GM23338 (cell line): ENCODE data around the gene PUS7. TPM values are rescaled to one million over a fixed set of nuclear protein-coding genes. Genes with fewer than 3 reads are reported as not detected.

Source experiments
- ATAC-seq: fragments of 200-7000 bp; cut with Tn5 transposase; 3 replicates; pipeline ENCODE4 v1.9.1; 2020
- DNase-seq: peaks from one replicate; pipeline ENCODE4 v3.0.0-alpha.2; 2015; ENCODE audit warnings: low spot score
- H2AFZ ChIP-seq: fragments of 200-600 bp; sonication (generic); 2 replicates; pipeline ENCODE4 v1.8.0; 2016; ENCODE audit warnings: antibody characterized with exemption, mild to moderate bottlenecking, moderate library complexity
- H3F3A ChIP-seq: fragments of 200-600 bp; sonication (generic); replicated peaks from 2 replicates; pipeline ENCODE4 v1.8.0; 2017; ENCODE audit warnings: antibody characterized with exemption, mixed run types, low read depth
- H3K27ac ChIP-seq: fragments of 200-600 bp; sonication (generic); 2 replicates; pipeline ENCODE4 v1.6.1; 2016; ENCODE audit warnings: low read depth
- H3K27me3 ChIP-seq: fragments of 200-600 bp; sonication (generic); 2 replicates; pipeline ENCODE4 v1.8.0; 2016; ENCODE audit warnings: mild to moderate bottlenecking, mixed run types, moderate library complexity; ENCODE audit not compliant: insufficient read depth
- H3K36me3 ChIP-seq: fragments of 200-600 bp; sonication (generic); 2 replicates; pipeline ENCODE4 v1.8.0; 2016; ENCODE audit warnings: mild to moderate bottlenecking; ENCODE audit not compliant: insufficient read depth
- H3K4me1 ChIP-seq: fragments of 200-600 bp; sonication (generic); 2 replicates; pipeline ENCODE4 v1.8.0; 2016; ENCODE audit warnings: mild to moderate bottlenecking, moderate library complexity; ENCODE audit not compliant: insufficient read depth
- H3K4me2 ChIP-seq: fragments of 200-600 bp; sonication (generic); 2 replicates; pipeline ENCODE4 v1.7.1; 2017; ENCODE audit warnings: mixed run types
- H3K4me3 ChIP-seq: fragments of 200-600 bp; sonication (generic); 2 replicates; pipeline ENCODE4 v1.6.1; 2016; ENCODE audit warnings: mixed run types
- H3K79me2 ChIP-seq: fragments of 200-600 bp; sonication (generic); replicated peaks from 2 replicates; pipeline ENCODE4 v1.8.0; 2017; ENCODE audit warnings: mild to moderate bottlenecking; ENCODE audit not compliant: insufficient read depth
- H3K9me2 ChIP-seq: fragments of 200-600 bp; sonication (generic); 2 replicates; pipeline ENCODE4 v1.8.0; 2017; ENCODE audit not compliant: insufficient read depth
- H4K20me1 ChIP-seq: fragments of 200-600 bp; sonication (generic); replicated peaks from 2 replicates; pipeline ENCODE4 v1.8.0; 2017; ENCODE audit warnings: mild to moderate bottlenecking; ENCODE audit not compliant: insufficient read depth
- H3K27ac Mint-ChIP-seq: 2 replicates; pipeline ENCODE4 v1.8.0; 2020; ENCODE audit warnings: inconsistent platforms, mild to moderate bottlenecking, moderate library complexity, mixed read lengths
- H3K27me3 Mint-ChIP-seq: 3 replicates; pipeline ENCODE4 v1.8.0; 2022; ENCODE audit warnings: low read depth, mild to moderate bottlenecking, moderate library complexity, mixed read lengths, inconsistent platforms; ENCODE audit not compliant: insufficient read depth, poor library complexity
- H3K36me3 Mint-ChIP-seq: 3 replicates; pipeline ENCODE4 v1.8.0; 2021; ENCODE audit warnings: low read depth, mild to moderate bottlenecking, inconsistent platforms, moderate library complexity, mixed read lengths
- H3K4me1 Mint-ChIP-seq: 3 replicates; pipeline ENCODE4 v1.8.0; 2020; ENCODE audit warnings: mild to moderate bottlenecking, inconsistent platforms, mixed read lengths
- H3K4me3 Mint-ChIP-seq: 3 replicates; pipeline ENCODE4 v1.8.0; 2021; ENCODE audit warnings: moderate library complexity, mild to moderate bottlenecking, inconsistent platforms, mixed read lengths
- H3K9me3 Mint-ChIP-seq: 3 replicates; pipeline ENCODE4 v1.8.0; 2020; ENCODE audit warnings: moderate library complexity, mild to moderate bottlenecking, inconsistent platforms, mixed read lengths
- CREB1 ChIP-seq: fragments of 250-450 bp; sonication (Bioruptor Pico); IDR thresholded peaks from 2 replicates; pipeline ENCODE4 v1.5.0; 2020; ENCODE audit warnings: low read depth, mild to moderate bottlenecking, moderate library complexity
- EZH2 ChIP-seq: fragments of 200-600 bp; sonication (generic); IDR thresholded peaks from one replicate; pipeline ENCODE4 v1.8.0; 2017; ENCODE audit warnings: antibody characterized with exemption, mild to moderate bottlenecking, low read depth; ENCODE audit not compliant: unreplicated experiment
- EZH2phosphoT487 ChIP-seq: fragments of 200-600 bp; sonication (generic); IDR thresholded peaks from one replicate; pipeline ENCODE4 v1.8.1; 2018; ENCODE audit warnings: antibody characterized with exemption; ENCODE audit not compliant: unreplicated experiment
- JUNB ChIP-seq: IDR thresholded peaks from one replicate; pipeline ENCODE4 v1.6.1; 2016; ENCODE audit warnings: antibody characterized with exemption; ENCODE audit not compliant: unreplicated experiment
- NANOG ChIP-seq: IDR thresholded peaks from 2 replicates; pipeline ENCODE4 v1.6.1; 2016; ENCODE audit warnings: antibody characterized with exemption, borderline replicate concordance
- POLR2AphosphoS5 ChIP-seq: IDR thresholded peaks from 2 replicates; pipeline ENCODE4 v1.6.1; 2016; ENCODE audit warnings: antibody characterized with exemption, low read depth
- REST ChIP-seq: IDR thresholded peaks from one replicate; pipeline ENCODE4 v1.6.1; 2018; ENCODE audit warnings: antibody characterized with exemption; ENCODE audit not compliant: unreplicated experiment
- STAT1 ChIP-seq: IDR thresholded peaks from one replicate; pipeline ENCODE4 v1.6.1; 2016; ENCODE audit warnings: antibody characterized with exemption; ENCODE audit not compliant: unreplicated experiment
- ZNF114 ChIP-seq: fragments of 250-450 bp; sonication (Bioruptor Pico); IDR thresholded peaks from 2 replicates; pipeline ENCODE4 v1.5.0; 2020; ENCODE audit warnings: mild to moderate bottlenecking, moderate library complexity
- ZNF331 ChIP-seq: fragments of 250-450 bp; sonication (Bioruptor Pico); IDR thresholded peaks from 2 replicates; pipeline ENCODE4 v1.5.0; 2020; ENCODE audit warnings: low read depth, mild to moderate bottlenecking, moderate library complexity
- ZNF462 ChIP-seq: fragments of 250-450 bp; sonication (Bioruptor Pico); IDR thresholded peaks from 2 replicates; pipeline ENCODE4 v1.5.0; 2020; ENCODE audit warnings: mild to moderate bottlenecking, moderate library complexity
- polyA plus RNA-seq: library from polyadenylated mRNA; unstranded; fragments of >200 nt; fragmentation: Nextera tagmentation; extraction: Ambion mirVana; gene quantifications from 2 replicates; pipeline ENCODE4 v1.2.1, GENCODE V29; 2016
- total RNA-seq: library from RNA; depleted of rRNA; stranded (reverse); fragments of >200 nt; shearing (Covaris generic); gene quantifications from 2 replicates; pipeline ENCODE4 v1.2.3, GENCODE V29; 2014
- TF ChIP-seq, protein P1 (sequence below), 2 experiments: fragments of 200-600 bp in 1 of 2; sonication (generic) in 1 of 2; conservative IDR thresholded peaks; 2 replicates each; pipeline versions ENCODE4 v1.5.1 to v1.6.1; 2016 to 2017; ENCODE audit warnings: antibody characterized with exemption in 2 of 2, low read depth in 2 of 2, mild to moderate bottlenecking in 2 of 2, moderate library complexity in 1 of 2
- TF ChIP-seq, protein P2 (sequence below): IDR thresholded peaks from 2 replicates; pipeline ENCODE4 v1.6.1; 2016; ENCODE audit warnings: antibody characterized with exemption

Gene PUS7
- total and polyA plus RNA-seq, 2 experiments from 2014 or later: 34.8 to 62.2 TPM

- no peak overlapping the region for H3K4me3 ChIP-seq
Observed at GRCh38 chr7:105512415-105512814, 9.7 kb downstream of the PUS7 start.

More at GRCh38 chr7:105512415-105512814, 9.7 kb downstream of the PUS7 start:
- Histone ChIP-seq H3K4me1 (no peaks in the 10 kb centered on the region), H3K27ac (no peak overlapping the region; the same call in 1 of the 2 replicates), H4K20me1 (peaks cover 60% of the 10 kb centered on the region), H3K4me2 (no peak overlapping the region), H3K27me3 (no peaks in the 10 kb centered on the region), H3K9me2 (no peaks in the 10 kb centered on the region), H2AFZ (no peak overlapping the region), H3F3A (peaks cover 7% of the 10 kb centered on the region; the same call in 1 of the 2 replicates), H3K36me3 (0 out of 2 replicates have a peak, but pooled peaks cover 3% of the 10 kb centered on the region), H3K79me2 (peaks cover 92% of the 10 kb centered on the region)
- Mint-ChIP-seq H3K36me3 (peaks cover 51% of the 10 kb centered on the region), H3K4me1 (peaks cover 7% of the 10 kb centered on the region; the same call in 2 of the 3 replicates), H3K27ac (0 out of 2 replicates have a peak overlapping the region, but pooled peaks have one; percentile 11), H3K4me3 (no peak overlapping the region), H3K9me3 (no peaks in the 10 kb centered on the region; the same call in 2 of the 3 replicates), H3K27me3 (peaks cover 2% of the 10 kb centered on the region)
- DNase-seq (no peak), ATAC-seq (peak; percentile 42; the same call in 2 of the 3 replicates)
- TF ChIP-seq CREB1 (CRISPR knock-in tag): no peak
- TF ChIP-seq, protein P1, sequence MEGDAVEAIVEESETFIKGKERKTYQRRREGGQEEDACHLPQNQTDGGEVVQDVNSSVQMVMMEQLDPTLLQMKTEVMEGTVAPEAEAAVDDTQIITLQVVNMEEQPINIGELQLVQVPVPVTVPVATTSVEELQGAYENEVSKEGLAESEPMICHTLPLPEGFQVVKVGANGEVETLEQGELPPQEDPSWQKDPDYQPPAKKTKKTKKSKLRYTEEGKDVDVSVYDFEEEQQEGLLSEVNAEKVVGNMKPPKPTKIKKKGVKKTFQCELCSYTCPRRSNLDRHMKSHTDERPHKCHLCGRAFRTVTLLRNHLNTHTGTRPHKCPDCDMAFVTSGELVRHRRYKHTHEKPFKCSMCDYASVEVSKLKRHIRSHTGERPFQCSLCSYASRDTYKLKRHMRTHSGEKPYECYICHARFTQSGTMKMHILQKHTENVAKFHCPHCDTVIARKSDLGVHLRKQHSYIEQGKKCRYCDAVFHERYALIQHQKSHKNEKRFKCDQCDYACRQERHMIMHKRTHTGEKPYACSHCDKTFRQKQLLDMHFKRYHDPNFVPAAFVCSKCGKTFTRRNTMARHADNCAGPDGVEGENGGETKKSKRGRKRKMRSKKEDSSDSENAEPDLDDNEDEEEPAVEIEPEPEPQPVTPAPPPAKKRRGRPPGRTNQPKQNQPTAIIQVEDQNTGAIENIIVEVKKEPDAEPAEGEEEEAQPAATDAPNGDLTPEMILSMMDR (conservative IDR thresholded peaks at IDR 0.05; ENCODE audit: low read depth in 2 of 2): no peak
- TF ChIP-seq STAT1: no peak
- TF ChIP-seq EZH2: no peak
- no peak for TF ChIP-seq ZNF114 (CRISPR knock-in tag)
- no peak for TF ChIP-seq NANOG
- TF ChIP-seq REST: no peak
- TF ChIP-seq JUNB: no peak
- no peak for TF ChIP-seq POLR2AphosphoS5
- TF ChIP-seq ZNF331 (CRISPR knock-in tag): no peak
- TF ChIP-seq EZH2phosphoT487: no peak
- TF ChIP-seq ZNF462 (CRISPR knock-in tag): no peak
- TF ChIP-seq, protein P2, sequence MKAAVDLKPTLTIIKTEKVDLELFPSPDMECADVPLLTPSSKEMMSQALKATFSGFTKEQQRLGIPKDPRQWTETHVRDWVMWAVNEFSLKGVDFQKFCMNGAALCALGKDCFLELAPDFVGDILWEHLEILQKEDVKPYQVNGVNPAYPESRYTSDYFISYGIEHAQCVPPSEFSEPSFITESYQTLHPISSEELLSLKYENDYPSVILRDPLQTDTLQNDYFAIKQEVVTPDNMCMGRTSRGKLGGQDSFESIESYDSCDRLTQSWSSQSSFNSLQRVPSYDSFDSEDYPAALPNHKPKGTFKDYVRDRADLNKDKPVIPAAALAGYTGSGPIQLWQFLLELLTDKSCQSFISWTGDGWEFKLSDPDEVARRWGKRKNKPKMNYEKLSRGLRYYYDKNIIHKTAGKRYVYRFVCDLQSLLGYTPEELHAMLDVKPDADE: no peak
